GM21367 (cell line): ENCODE data around the gene TRAPPC12.
A peak's percentile ranks its signal among the peaks of the same experiment; 100 is the strongest.
"Not testable (repeated sequence)": the region's sequence is repeated elsewhere in the genome, so short reads cannot be mapped to it uniquely, and the experiment has no call there.

Experiments used
- ATAC-seq: cut with Tn5 transposase; IDR thresholded peaks from one replicate; pipeline ENCODE4 v1.9.1; 2021; ENCODE audit not compliant: unreplicated experiment

TRAPPC12 gene

DNA sequence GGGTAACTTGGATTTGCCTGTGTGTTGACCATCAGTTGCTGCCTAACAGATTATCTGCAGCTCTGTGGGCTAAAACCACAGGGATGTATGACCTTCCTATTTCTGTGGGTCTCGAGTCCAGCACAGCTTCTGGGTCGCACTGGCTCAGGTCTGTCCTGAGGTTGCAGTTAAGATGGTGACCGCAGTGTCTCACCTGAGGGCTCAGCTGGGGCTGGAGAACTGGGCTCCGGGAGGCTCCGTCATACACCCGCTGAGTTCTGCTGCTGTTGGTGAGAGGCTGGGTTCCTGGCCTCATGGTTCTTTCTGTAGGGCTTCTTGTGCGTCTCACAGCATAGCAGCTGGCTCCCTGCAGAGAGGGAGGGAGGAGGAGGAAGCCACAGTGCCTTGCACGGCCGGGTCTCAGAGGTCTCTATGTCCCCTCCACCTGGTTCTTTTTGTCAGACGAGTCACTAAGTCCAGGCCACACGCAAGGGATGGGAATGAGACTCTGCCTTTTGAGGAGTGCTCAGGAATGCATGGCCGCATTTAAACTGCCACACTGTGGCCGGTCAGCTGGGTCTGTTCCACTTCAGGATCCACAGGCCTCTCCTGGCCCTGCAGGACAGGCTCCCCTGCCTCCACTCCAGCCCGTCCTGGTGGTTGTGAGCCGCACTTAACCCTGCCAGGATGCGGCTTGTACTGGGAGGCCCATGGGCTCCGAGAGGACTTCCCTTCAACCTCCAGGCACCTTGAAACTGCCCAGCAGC, 72.6 kb downstream of the TRAPPC12 start:
- ATAC-seq, result no peak

DNA sequence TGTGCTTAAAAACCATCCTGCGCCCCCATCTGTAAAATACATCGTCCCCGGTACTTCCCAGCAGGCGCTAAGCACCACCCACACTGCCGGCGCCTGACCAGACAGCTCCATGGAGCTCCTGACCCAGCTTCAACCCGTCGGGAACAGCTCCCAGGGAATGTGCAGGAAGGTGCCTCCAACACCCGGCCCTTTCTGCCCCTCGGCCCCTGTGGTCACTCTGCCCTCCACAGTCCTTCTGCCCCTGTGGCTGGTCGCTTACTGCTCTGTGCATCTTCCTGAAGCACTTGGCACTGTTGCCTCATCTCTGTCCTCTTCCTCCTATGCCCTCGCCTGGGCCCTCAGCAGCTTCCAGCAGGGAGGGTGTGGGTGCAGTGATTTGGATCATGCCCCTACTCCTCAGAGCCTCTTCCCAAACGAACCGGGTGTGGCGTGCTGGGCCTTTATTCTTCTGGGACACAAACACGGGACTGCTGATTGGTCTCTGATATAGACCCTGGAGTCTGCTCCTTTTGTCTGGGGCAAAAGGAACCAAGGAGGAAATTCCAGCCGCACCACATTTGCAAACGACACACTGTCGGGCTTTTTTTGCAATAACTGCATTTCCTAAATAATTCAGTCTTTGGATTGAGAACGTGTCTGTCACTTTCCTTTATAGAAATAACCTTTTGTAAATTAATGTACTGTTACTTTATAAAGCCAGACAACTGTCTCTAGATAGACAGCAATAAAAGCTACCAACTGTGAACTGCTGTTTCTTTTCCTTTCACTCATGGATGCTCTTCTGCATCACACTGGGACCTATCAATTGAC, 73.9 kb downstream of the TRAPPC12 start:
- ATAC-seq, result no peak

- ATAC-seq, result not testable (repeated sequence)
These were observed 74.5 kb downstream of the TRAPPC12 start for GRCh38 chr2:3454005-3454404.

GRCh38 chr2:3454802-3455201, 75.3 kb downstream of the TRAPPC12 start:
- ATAC-seq, result no peak

DNA sequence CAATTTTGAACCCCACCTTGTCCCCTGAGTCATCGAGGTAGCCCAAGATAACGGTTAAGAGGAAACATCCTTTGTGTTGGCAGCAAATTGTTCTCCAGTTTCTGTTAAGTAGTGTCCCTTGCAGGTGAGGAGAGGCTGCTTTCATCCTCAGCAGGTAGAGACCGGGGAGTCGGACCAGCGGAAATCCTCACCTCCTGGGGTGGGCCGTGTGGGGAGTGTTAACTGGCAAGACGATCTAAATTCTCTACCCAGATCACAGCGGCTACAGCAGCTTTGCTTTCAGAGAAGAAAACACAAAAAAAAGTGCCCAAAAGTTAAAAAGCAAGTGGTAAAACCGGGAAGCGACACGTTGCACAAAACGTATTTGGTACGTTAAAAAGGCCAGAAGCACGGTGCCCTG, 76.6 kb downstream of the TRAPPC12 start:
- ATAC-seq, result no peak

DNA sequence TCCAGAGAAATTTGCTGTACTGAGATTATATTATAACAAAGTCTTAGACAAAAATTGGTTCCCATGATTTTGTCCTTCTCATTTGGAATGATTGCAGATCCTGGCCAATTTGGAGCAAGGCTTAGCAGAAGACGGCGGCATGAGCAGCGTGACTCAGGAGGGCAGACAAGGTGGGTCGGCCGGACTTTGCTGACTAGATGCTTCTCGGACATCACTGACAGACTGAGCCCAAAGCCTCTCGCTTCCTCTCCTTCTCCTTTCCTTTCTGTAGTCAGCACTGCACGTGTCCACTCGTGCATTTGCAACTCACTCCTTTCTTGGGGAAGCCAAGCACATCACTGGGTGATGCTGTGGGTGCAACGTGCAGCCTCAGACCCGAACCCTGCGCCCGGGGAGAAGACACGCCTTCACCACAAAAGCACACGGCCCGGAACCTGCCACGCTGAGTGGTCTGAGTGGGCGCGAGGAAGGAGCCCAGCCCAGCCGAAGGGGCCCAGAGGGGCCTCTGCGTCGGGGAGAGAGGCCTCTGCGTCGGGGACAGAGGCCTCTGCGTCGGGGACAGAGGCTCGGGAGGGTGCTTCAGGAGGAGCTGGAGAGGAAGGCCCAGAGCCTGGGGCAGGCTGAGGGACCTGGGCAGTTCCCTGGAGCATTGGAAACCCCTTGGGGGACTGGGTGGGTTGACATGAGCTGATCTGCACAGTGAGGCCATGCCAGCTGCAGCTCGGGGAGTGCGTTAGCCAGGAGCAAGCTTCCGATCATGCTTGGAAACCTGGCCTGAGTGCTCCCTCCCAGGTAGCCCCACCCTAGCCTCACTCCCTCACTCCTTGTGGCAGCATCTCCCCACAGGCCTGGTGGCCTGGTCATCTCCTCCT, 78.3 kb downstream of the TRAPPC12 start:
- no peak for ATAC-seq

- no peak for ATAC-seq
These were observed 79.1 kb downstream of the TRAPPC12 start for GRCh38 chr2:3458396-3459184.

DNA sequence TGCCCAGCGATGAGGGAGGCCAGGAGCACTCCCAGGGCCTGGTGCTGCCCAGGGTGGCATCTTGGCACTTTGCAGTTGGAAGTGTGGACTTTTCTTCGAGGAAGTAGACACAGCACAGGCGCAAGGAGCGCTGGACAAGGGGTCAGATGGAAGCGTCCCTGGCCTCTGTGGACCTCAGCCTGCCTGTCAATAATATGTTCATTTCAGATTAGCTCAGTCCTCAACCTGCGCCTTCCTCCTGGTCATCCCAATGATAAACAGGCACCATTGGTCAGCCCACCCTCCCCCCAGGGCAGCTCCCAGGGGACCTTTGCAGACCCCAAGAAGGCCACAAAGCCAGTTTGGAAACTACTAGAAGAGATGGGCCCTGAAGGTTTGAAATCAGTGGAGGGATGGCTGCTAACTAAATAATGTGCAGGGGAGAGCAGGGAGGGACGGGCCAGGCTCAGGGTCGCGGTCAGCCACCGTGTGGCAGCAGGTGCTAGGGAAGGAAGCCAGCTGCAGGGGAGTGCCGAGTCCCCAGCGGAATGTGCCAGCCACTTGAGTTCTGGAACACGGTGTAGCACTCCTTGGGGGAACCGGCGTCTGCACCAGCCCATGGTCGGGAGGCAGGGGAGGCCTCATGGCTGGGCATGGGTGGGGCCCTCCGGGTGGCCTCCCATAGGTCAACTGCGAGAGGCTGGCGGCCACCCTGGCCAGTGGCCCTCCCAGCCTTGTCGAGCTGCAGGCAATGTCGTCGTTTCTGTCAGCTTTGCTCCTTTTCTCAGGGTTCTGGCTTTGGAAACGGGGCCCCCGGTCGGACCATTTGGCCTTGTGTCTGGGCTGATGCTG, 79.9 kb downstream of the TRAPPC12 start:
- no peak for ATAC-seq

DNA sequence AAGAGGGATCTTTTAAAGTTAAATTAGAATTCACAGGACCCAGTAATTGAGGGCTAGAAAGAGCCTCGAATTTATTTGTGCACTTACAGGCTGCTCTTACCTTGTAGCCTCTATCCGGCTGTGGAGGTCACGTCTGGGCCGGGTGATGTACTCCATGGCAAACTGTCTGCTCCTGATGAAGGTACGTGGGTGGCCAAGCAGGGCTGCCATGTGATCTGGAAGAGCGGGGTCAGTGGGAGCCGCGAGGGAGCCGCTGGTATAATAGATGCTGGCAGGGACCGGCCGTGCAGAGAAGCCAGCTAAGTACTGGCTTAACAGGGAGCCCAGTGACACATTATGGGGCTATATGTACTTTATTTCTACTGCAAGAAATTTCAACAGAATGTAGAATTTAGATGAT, 80.7 kb downstream of the TRAPPC12 start:
- no peak for ATAC-seq

GRCh38 chr2:3460831-3461800, 81.6 kb downstream of the TRAPPC12 start:
- ATAC-seq, result no peak

DNA sequence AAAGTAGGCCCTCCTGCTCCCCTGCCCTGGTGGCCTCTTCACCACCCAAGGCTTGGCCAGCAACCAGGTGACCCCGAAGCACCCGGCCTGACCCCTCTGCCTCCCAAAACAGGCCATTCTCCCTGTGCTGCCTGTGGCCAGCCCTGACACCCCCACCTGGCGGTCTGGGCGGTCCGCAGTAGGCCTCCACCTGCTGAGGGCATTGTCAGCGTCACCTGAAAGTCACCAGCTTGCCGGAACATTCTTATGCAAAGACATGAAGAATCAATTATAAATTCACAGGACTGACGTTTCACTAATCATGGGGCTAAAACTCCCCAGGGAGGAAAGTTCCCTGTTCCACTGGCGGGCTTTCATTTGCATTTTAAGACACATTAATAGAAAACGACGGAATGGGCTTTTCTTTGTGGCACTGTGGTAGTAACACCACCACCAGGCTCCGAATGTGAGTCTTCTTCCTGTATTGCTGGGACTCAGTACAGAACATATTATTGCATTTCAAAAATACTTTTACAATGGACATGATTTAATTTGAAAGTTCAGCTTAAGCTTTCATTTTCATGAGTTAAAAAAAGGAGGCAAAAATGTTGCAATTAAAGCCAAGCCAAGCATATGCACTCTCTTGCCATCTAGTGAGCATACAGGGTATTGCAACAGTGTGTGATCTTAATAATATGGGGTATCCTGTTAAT, 82.5 kb downstream of the TRAPPC12 start:
- ATAC-seq, result peak; percentile 72

GRCh38 chr2:3462493-3463104, 83.1 kb downstream of the TRAPPC12 start:
- ATAC-seq, result no peak

DNA sequence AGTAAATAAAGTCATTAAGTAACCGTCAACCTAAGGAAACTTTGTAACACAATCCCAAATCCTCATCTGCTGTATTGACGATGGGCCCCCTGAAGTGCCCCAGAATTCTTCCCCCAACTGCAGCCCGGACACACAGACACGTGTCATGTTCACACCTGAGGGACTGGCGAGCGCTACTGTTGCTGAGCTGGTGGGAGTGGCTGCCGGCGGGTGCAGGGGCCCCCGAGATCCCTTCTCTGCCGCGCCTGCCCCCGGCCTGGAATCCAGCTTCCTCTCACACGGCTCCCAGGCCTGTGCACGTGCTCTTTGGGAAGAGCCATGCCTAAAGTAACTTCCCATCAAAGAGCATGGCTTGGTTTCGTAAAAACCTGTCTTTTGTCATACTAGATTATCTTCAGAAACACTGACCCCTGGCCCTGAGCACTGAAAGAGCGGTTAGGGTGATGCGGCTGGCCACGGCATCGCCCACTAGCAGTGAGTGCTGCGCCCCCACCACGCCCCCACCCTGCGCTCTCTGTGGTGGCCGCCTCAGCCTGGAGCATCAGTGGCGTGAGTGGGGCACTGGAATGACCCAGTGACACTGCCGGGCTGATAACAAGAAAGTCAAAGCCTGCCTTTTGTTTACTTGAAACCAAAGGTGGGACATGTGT, 83.8 kb downstream of the TRAPPC12 start:
- no peak for ATAC-seq

GRCh38 chr2:3463944-3464343, 84.5 kb downstream of the TRAPPC12 start:
- ATAC-seq, result no peak

DNA sequence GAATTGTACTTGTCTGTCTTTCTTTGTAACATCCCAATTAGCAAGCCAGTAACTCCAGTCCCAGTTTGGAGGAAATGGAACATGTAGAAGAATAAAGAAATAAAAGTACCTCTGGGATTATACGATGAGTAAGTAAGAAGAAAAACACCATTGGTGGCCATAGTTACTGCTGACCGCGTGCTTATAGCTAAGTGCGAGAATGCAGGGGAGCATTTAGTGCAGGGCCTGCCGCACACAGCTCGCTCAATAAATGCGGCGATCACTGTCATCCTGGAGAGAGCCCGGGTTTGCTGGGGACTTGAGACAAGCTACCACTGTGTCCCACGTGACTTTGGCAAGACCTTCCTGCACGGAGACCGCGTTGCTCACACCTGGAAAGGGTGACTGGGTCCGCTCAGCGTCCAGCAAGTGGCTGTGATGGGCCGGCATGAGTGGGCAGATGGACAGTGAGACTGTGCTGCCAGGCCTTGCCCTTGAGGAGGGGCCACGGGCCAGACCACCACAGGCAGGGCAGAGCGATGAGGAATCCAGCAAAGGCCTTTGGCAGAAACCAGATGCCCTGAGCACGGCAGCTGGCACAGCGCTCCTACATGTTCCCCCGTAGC, 85.0 kb downstream of the TRAPPC12 start:
- no peak for ATAC-seq

- ATAC-seq, result no peak
These were observed 85.8 kb downstream of the TRAPPC12 start for GRCh38 chr2:3465328-3465727.
